NCI-H510A (cell line): Measurements from ENCODE around the gene SLC12A4.
"Not testable (repeated sequence)": the region's sequence is repeated elsewhere in the genome, so short reads cannot be mapped to it uniquely, and the experiment has no call there.

Source experiments
- DNase-seq: peaks from one replicate; lab custom pipeline; 2025; lab: John Stamatoyannopoulos, UW

The SLC12A4 gene

DNA sequence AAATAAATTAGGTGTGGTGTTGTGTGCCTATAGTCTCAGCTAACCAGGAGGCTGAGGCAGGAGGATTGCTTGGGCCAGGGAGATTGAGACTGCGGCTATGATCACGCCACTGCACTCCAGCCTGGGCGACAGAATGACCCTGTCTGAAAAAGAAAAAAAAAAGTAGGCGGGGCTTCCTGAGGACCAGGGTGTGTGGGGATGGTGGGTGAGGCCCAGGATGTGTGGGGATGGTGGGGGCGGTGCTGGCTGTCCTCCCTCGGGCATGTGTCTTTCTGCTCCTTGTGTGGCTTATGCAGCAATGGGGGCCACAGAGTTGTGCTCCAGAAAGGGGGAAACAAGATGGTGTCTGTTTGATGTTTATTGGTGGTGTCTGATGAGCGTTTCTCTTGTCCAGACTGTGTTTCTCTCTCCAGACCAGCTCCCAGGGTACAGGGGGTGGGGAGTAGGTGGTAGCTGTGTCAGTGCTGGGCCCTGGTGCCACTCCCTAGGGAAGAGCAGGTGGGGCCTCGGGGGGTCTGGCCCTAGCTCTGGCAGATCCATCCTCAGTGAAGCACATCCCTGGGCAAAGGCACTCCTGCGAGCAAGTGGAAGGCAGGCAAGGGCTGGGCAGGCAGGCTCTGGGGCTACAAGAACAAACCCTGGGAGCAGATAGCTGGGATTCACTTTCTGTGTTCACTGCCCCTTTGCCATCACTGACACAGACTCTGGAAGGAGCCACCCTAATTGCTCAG, 26.8 kb downstream of the SLC12A4 start:
- no peak for DNase-seq

DNA sequence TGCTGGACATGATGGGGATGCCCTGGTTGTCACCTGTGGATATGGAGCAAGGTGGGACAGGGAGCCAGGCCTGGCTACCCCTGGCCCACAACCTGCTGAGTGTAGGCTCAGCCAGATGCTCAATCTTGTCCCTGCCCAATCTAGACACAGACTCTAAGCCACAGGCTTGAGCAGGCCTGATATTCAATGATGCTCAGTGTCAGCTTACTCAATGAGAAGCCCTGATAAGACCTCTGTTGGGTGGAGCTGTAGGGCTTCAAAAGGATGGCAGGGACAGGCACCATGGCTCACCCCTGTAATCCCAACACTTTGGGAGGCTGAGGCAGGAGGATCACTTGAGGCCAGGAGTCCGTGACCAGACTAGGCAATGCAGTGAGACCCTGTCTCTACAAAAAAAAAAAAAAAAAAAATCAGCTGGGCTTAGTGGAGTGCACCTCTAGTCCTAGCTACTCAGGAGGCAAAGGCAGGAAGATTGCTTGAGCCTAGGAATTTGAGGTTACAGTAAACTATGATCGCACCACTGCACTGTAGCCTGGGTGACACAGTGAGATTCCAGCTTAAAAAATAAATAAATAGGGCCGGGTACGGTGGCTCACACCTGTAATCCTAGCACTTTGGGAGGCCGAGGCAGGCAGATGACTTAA, 27.9 kb downstream of the SLC12A4 start:
- no peak for DNase-seq

DNA sequence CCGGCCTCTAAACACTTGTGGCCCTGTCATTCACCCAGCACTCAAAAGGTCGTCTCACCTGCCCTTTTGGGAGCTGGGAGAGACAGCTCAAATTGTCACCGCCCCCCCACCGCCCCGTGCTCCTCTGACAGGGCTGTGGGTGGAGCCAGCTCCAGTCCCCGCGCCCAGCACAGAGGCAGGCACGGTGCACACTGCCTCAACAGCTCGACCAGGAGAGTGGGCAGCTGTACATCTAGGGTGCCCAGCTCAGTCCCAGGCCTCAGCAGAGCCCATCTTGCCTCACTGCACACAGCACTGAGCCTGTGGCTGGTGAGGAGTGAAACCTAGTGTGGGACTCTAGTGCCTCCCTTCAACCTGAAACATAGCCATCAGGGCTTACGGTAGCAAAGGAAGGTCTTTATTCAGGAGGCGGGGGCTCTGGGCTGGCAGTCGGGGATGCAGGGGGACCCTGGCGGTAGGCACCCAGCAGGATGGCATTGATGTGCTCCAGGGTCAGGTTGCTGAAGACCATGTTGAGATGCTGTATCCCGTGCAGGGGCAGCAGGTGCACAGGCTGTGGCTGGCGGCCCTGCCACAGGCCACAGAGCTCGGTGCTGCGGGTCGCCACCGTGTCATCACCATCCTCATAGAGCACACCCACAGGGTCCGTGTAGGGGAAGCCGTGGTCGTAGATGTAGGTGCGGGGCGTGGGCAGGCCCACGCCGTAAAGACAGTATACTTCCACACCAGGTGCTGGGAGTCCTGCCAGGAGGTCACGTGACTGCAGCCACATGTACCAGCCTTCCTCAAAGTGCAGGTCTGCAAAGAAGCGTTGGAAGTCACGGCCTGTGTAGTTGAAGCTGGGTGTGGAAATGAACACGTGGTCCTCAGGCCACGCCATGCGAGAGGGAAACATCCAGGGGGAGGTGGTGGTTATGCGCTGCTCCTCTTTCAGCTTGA, 28.7 kb downstream of the SLC12A4 start:
- no peak for DNase-seq

DNA sequence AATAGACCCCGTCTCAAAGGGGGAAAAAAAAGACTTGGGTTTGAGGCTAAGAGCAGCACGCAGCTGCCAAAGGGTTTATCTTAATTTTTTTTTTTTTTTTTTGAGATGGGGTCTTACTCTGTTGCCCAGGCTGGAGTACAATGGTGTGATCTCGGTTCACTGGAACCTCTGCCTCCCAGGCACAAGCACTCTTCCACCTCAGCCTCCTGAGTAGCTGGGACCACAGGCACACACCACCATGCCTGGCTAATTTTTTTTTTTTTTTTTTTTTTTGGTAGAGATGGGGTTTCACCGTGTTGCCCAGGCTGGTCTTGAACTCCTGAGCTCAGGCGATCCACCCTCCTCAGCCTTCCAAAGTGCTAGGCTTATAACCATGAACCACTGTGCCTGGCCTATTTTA, 30.7 kb downstream of the SLC12A4 start:
- DNase-seq, result not testable (repeated sequence)

DNA sequence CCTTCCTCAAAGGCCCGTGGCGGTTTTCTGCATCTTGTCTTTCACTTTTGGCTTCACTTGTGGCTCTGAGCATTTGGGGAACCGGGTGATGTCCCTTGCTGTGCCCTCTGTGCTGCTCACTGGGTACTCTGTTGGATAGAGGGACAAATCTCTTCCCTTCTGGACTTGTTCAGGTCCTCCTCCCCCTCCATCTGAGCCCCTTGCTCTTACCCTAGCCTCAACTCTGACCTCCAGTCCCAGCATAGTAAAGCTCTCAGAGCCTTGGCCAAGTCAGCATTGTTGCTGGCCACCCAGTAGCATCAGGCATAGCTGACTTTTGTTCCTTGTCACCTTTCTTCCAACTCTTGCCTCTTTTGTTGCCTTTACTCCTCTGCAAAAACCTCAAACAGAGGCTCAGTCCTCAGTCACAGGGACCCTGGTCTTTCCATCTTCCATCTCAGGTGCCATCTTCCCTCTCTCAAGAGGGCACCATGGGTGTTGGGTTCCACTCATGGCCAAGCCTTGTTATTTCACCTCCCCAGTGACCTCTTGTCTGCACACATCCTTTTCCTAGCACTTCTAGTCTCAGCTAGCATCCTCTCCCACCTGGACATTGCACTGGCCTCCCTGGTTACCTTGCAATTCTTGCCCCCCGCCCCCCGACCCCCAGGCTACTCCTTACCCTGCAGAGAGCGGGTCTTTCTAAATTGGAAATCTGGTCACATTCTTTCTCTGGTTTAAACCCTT, 31.4 kb downstream of the SLC12A4 start:
- no peak for DNase-seq

DNA sequence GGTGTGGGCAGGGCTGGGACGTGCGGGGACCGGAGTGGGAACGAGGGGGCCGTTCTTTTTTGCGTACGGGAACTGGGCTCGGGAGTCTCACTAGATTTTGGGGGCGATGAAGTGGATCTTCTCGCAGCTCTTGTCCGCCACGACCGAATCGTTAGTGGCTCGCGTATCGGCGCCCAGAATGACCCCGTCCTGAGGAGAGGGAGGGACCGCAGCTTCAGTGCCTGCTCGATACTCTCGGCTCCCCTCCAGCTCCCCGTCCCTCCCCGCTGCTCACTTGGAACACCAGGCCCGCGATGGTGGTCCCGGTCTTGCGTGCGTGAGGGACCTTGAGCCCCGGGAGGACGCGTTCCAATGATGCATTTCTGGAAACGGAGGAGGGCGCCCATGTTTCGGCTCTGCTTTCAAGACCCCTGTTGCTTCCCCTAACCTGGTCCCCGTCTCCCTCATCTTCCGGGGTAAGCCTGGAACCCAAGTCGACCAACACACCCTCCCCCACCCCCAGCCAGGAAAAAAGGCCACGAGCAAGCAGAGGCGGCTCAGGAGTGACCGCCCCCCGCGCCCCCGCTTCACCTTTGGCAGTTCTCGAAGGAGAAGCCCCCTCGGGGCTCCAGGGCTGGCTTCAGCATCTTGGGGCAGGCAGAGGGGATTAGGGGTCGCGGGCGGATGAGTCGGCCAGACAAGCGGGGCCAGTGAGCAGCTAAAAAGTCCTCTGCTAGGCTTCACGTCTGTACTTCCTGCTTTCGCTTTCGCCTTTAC, 32.1 kb downstream of the SLC12A4 start, which contains the start of gene PSMB10:
Gene PSMB10 (minus strand): TSS at position 727 of the 756 bp plus-strand sequence. CDS start 101 bp downstream, at position 626.
- DNase-seq, result no peak

DNA sequence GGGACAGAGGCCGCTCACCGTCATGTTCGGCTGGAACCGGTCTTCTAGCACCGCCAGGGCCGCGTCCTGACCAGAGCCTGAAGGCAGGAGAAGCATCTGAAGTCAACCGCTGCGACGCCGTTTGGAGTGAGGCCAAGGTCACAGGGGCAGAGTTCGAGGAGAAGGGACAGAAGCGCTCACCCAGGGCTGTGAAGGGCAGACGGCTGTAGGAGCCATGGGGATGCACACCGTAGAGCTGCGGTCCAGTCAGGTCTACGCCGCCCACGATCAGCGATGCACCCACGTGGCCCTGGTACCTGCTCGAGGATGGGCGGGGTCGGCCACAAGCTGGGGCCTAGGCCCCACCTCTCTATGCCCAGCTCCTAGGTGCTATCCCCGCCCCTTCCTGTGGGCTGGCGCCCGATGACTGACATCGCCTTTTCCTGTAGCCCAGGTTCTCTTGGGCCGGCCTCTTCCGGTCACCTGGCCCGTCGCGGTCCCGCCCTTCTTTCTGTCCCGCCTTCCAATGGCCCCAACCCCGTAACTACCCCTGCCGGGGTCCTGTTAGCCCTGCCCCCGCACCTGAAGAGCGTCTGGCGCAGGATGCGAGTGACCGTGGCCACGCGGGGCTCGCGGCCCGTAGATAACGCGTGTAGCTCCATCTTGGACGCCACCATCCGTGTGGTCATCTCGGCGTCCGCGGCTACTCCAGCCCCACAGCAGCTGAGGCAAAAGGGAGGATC, 32.9 kb downstream of the SLC12A4 start:
- peak; percentile 96 for DNase-seq

DNA sequence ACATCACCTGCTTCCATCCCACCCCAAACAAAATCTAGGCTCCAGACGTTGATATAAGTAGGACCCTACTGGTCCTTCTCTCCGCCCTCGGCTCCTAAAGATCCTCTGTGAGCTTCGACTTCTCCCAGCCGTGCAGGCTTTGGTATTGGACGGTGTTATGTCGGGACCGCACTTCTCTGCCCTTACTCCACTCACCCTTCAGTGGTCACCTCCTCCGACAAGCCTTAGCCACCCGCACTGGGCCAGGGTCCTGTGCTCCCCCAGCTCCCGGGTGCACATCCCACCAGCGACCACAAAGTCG, 33.4 kb downstream of the SLC12A4 start:
- no peak for DNase-seq

DNA sequence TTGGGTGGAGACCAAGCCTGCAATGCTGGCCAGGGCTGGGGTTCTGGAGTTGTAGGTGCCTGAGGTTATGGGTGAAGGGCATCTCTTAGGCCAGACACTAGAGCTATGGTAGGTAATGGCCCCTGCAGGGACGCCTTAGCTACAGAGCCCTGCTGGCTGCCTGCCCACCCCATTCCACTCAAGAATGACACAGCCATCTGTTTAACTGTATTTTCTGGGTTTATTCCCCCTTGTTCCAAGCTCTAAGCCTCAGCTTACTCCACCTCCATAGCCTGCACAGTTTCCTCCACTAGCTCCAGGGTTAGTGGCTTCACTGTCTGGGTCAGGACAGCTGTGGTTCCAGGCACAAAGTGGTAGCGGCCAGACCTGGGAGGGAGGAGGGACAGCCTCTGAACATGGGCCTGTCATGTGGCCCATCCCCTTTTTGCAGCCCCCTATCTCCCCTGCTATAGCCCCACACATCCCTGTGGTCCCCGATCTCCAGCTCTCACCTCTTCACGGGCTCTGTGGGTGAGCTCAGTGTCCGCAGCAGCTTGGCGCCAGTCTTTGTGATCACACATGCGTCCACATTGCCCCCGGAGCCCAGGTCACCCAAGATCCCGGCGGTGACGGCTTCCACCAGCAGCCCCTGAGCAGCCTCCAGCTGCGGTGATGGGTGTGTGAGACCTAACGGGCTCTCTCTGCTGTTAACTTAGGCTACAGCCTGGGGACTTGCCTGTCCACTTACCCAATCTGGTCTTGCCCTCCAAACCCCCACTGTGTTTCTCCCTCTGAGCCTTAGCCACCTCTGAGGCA, 33.9 kb downstream of the SLC12A4 start:
- DNase-seq, result no peak

DNA sequence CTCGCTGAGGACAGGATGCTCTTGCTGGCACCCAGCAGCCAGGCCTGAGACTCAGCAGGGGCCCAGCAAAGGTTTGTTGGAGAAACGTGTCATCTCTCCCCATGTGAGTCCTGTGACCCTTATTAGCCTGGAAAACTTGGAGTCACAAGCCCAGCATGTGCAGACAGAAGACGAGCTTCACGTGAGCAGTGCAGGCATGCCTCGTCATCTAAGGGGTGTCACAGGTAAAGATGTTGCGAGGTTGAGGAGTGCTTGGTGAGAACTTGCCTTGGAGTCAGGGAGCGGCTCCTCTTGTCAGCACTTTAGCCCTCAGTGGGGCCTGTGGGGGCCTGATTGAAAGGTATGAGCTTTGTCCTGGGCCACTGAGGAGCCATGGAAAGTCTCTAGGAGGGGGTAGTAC, 34.6 kb downstream of the SLC12A4 start:
- no peak for DNase-seq

DNA sequence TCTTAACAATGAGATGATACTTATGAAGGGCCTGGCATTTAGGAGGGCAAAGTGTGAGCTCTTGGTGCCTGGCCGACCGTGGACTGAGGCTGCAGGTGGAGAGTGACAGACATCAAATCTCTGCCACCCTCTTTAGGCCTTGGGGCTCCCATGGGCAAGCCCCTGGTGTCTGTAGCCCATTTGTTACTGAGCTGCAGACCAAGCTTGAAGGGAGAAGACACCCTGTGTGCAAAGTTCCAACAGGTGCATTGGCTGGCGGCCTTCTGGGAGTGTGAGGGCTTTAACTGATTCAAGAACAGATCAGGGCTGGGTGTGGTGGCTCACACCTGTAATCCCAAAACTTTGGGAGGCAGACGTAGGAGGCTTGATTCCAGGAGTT, 36.0 kb downstream of the SLC12A4 start:
- no peak for DNase-seq

DNA sequence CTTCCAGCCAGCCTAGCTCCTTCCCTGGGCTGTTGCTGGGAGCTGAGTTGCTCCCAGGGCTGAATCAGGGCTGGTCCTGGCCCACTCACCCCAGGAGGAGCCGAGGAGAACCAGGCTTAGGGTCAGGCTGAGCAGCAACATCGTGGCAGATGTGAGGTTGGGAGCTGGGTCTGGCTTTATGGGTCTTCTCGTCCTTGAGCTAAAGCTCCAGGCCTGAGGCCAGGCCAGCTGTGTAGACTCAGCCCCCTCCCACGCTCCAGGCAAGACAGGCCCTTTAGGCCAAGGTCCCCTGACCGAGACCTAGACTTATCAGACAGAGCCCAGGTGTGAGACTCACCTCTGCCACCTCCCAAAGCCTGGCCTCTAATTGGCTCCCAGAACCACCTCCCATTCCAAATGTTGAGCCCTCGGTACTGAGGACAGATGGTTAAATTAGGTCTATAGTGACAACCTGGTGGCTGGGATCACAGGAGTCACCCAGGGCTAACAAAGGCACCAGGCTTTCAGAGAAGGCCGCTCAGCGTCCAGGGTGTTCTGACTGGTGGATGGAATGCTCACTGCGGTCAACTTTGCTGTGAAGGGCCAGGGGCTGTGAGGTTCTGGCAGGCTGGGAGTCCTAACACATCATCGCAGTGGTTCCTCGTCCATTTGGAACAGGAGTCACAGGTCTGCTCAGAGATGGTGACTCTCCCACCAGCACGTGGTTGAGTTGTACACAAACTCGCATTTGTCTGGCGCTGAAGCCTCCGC, 36.5 kb downstream of the SLC12A4 start, which contains the start of gene CTRL:
Gene CTRL (minus strand): TSS at position 151 of the 750 bp plus-strand sequence. CDS start 10 bp downstream, at position 141.
- DNase-seq, result no peak

DNA sequence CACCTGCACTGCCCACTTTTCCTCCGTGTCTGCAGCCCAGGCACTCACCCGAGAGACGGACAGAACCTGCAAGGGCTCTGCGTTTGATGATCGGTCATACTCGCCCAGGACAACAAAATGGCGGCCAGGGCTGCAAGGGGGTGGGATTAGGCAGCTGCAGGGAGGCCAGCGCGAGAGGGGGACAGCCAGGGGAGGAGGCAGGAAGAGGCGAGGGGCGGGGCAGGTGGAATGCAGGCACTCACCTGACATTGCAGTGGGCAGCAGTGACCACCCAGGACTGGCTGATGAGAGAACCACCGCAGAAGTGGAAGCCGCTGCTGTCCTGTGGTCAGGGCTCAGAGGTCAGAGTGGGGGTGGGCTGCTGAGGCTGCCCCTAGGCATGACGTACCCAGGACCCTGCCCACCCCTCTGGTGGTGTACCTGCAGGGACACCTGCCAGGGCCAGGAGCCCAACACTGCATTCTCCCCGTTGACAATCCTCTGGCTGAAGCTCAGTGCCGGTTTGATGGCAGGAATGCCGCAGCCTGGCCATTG, 37.7 kb downstream of the SLC12A4 start:
- DNase-seq, result no peak

DNA sequence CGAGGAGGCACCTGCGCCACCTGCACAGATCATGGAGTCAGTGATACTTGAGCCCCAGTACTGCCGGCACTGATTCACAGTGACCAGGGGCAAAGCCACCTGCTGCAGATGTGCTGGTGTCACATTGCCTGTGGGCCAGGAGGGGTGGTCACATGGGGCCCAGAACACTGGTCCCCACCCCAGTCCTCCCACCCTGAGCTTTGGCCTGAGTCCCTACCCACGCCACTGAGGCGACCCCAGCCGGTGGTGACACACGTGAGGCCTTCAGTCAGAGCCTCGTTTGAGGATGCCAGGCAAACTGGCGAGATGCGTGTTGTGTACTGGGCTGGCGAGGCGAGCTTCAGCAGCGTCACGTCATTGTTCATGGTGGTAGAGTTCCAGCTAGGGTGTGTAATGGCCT, 38.2 kb downstream of the SLC12A4 start:
- no peak for DNase-seq

DNA sequence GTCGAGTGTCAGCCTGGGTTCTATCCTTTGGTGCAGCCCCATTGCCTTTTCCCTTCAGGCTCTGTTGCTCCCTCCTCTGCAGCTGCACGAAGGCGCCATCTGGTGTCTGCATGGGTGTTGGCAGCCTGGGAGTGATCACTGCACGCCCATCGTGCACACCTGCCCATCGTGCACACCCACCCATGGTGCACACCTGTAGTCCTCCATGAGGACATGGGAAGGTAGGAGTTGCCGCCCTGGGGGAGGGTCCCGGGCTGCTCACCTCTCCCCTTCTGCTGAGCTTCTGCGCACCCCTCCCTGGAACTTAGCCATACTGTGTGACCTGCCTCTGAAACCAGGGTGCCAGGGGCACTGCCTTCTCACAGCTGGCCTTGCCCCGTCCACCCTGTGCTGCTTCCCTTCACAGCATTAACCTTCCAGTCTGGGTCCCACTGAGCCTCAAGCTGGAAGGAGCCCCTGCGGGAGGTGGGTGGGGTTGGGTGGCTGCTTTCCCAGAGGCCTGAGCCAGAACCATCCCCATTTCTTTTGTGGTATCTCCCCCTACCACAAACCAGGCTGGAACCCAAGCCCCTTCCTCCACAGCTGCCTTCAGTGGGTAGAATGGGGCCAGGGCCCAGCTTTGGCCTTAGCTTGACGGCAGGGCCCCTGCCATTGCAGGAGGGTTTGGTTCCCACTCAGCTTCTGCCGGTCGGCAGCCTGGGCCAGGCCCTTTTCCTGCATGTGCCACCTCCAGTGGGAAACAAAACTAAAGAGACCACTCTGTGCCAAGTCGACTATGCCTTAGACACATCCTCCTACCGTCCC, 39.7 kb downstream of the SLC12A4 start:
- DNase-seq, result peak; percentile 50

DNA sequence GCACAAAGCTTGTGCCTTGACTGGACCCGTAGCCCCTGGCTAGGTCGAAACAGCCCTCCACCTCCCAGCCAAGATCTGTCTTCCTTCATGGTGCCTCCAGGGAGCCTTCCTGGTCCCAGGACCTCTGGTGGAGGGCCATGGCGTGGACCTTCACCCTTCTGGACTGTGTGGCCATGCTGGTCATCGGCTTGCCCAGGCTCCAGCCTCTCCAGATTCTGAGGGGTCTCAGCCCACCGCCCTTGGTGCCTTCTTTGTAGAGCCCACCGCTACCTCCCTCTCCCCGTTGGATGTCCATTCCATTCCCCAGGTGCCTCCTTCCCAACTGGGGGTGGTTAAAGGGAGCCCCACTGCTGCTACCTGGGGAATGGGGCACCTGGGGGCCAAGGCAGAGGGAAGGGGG, 40.3 kb downstream of the SLC12A4 start:
- no peak for DNase-seq

DNA sequence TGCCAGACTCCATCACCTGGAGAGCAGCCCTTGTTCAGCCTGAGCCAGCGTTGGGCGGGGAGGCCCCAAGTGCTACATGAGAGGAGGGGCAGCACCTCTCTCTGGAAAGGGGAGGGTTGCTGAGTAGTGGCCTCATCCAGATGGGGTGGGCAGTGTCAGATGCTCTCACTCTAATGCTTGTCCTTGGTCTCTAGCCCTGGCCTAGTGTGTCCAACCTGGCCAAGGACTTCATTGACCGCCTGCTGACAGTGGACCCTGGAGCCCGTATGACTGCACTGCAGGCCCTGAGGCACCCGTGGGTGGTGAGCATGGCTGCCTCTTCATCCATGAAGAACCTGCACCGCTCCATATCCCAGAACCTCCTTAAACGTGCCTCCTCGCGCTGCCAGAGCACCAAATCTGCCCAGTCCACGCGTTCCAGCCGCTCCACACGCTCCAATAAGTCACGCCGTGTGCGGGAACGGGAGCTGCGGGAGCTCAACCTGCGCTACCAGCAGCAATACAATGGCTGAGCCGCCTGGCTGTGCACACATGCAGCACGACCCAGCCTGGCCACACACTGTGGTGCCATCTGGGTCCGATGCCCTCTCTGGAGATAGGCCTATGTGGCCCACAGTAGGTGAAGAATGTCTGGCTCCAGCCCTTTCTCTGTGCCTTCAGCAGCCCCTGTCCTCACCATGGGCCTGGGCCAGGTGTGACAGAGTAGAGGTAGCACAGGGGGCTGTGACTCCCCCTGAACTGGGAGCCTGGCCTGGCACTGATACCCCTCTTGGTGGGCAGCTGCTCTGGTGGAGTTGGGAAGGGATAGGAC, 41.1 kb downstream of the SLC12A4 start:
- no peak for DNase-seq
